ENCODE data around the gene TRIB2.
A peak's percentile ranks its signal among the peaks of the same experiment; 100 is the strongest.

Gene TRIB2

DNA sequence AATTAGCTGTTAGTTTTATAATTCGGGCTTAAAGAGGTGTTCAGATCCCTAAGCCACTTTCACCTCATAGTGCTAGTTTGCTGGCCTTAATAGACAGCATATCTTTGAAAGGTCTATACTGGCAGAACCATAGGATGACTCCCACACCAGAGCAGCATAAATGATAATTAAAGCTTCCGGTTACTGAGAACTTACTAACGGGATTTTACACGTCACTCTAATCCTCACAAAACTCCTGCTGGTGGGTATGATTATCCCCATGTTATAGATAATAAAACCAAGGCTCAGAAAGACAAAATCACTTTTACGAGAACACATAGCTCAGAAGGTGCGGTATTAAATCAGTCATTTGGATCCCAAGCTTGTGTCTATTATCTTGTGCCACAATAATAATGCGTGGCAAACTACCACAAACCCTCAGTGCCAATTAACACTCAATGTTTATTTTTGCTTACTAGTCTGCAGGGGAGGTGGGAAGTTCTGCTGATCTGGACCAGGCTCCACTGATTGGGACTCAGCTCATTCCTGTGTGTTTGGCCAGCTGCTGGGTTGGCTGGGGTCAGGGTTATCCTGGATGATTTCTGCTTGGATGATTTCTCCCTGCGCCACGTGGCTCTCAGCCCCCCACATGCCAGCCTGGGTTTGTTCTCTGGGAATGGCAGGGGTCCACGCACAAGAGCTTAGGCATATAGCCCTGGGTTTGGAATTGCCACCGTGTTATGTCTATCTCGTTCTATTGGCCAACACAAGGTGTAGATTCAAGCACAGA, 62.3 kb downstream of the TRIB2 start:
- TF ChIP-seq, protein P1, sequence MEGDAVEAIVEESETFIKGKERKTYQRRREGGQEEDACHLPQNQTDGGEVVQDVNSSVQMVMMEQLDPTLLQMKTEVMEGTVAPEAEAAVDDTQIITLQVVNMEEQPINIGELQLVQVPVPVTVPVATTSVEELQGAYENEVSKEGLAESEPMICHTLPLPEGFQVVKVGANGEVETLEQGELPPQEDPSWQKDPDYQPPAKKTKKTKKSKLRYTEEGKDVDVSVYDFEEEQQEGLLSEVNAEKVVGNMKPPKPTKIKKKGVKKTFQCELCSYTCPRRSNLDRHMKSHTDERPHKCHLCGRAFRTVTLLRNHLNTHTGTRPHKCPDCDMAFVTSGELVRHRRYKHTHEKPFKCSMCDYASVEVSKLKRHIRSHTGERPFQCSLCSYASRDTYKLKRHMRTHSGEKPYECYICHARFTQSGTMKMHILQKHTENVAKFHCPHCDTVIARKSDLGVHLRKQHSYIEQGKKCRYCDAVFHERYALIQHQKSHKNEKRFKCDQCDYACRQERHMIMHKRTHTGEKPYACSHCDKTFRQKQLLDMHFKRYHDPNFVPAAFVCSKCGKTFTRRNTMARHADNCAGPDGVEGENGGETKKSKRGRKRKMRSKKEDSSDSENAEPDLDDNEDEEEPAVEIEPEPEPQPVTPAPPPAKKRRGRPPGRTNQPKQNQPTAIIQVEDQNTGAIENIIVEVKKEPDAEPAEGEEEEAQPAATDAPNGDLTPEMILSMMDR (IDR thresholded peaks at IDR 0.05; ENCODE audit: control insufficient read depth, insufficient read depth, low read depth, low read length, missing control alignments): no peak
- no peak for DNase-seq (ENCODE audit: low read depth)

DNA sequence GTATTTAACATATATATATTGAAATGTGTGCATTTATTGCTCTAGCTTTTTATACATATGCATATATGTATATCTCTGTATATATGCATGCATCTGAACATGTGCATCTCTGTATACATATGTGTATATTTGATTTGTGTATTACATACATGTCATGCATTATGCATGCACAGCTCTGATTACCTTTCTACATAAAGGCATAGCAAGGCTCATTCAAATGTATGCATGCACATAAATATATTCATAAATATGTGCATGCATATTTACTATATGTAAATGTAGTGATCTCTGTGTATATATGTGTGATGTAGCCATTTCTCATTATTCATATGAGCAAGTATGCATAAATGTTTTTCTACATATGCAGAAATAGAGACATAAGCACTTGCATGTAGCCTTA, 64.6 kb downstream of the TRIB2 start:
- TF ChIP-seq, protein P1 (IDR thresholded peaks at IDR 0.05; ENCODE audit: control insufficient read depth, insufficient read depth, low read depth, low read length, missing control alignments): no peak
- no peak for DNase-seq (ENCODE audit: low read depth)
- H3K4me3 ChIP-seq (ENCODE audit: control insufficient read depth, low read depth, low read length): no peak overlapping the region

More for the DNA sequence above, 62.3 kb downstream of the TRIB2 start:
- no peak overlapping the region for H3K4me3 ChIP-seq (ENCODE audit: control insufficient read depth, low read depth, low read length)

DNA sequence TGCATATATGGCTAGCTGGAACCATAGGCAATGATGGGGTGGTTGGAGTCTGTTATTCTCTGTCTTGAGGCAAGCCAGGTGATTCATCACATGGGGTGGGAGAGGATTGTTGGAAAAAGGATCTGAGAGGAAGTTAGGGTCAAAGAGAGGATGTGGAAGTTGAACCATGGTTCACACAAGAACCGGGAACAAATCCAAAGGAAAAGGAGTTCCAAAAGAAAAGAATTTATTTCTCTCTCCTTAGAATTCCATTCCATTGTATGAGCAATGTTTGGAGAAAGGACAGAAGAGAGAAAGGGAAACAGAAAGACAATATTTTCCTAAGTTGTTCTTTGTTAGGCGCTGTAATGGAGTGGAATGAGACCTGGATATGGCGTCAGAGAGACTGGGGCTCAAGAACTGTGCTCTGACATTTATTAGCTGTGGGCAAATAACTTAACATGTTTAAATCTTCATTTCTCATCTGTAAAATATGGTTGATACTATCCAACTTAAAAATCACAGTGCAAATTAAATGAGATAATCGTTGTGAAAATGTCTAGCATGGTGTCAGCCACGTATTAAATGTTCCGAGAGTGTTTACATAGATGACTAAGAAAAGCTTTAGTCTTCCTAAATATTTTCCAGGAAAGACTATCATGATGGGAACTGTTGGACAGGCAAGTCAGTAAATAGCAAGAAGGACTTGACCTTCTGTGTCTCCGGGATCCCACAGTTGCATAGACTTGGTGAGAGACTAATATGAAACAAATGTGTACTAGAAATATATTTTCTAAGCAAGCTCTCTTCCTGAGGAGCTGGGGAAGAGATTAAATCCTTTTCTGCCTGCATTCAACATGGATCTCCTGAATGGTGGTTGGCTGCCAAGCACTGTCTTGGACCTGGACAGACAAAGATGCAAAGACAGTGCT, 71.4 kb downstream of the TRIB2 start:
- H3K4me3 ChIP-seq (ENCODE audit: control insufficient read depth, low read depth, low read length): peak overlapping the region; percentile 14
- TF ChIP-seq, protein P1 (IDR thresholded peaks at IDR 0.05; ENCODE audit: control insufficient read depth, insufficient read depth, low read depth, low read length, missing control alignments): no peak
- DNase-seq (ENCODE audit: low read depth): peak; percentile 89

DNA sequence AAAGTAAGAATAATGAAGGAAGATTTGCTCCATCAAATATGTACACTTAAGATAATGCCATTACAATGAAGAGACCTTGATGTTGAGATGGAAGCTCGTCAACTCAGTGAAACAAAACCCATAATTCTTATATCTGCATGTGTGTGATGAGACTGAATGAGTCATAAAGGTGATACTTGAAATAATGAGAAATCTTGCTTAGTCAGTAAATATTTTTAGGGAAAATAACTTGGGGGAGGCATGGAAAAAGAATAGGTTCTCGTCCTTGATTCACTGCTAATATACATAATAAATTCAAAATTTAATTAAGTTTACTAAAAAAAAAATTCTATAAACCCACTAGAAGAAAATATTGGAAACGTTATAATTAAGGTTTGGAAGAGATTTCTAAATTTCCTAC, 75.2 kb downstream of the TRIB2 start:
- TF ChIP-seq, protein P1 (IDR thresholded peaks at IDR 0.05; ENCODE audit: control insufficient read depth, insufficient read depth, low read depth, low read length, missing control alignments): no peak
- DNase-seq (ENCODE audit: low read depth): no peak

More for the DNA sequence above, 75.2 kb downstream of the TRIB2 start:
- no peak overlapping the region for H3K4me3 ChIP-seq (ENCODE audit: control insufficient read depth, low read depth, low read length)

Measured in AG09309 (cell line).